OCI-LY7 (cell line): ENCODE measurements around the gene PCIF1.

Experiments
- EZH2phosphoT487 ChIP-seq: fragments of 200-600 bp; sonication (generic); IDR thresholded peaks from 2 replicates; pipeline ENCODE4 v1.6.1; 2018; ENCODE audit warnings: low read depth, borderline replicate concordance, mild to moderate bottlenecking, mixed run types, antibody characterized with exemption, low read length, moderate library complexity, mixed read lengths
- TF ChIP-seq, protein P1 (sequence below): fragments of 200-600 bp; sonication (generic); conservative IDR thresholded peaks from 2 replicates; pipeline ENCODE4 v1.5.1; 2014; ENCODE audit warnings: mild to moderate bottlenecking, antibody characterized with exemption, low read length, moderate library complexity, mixed read lengths

DNA sequence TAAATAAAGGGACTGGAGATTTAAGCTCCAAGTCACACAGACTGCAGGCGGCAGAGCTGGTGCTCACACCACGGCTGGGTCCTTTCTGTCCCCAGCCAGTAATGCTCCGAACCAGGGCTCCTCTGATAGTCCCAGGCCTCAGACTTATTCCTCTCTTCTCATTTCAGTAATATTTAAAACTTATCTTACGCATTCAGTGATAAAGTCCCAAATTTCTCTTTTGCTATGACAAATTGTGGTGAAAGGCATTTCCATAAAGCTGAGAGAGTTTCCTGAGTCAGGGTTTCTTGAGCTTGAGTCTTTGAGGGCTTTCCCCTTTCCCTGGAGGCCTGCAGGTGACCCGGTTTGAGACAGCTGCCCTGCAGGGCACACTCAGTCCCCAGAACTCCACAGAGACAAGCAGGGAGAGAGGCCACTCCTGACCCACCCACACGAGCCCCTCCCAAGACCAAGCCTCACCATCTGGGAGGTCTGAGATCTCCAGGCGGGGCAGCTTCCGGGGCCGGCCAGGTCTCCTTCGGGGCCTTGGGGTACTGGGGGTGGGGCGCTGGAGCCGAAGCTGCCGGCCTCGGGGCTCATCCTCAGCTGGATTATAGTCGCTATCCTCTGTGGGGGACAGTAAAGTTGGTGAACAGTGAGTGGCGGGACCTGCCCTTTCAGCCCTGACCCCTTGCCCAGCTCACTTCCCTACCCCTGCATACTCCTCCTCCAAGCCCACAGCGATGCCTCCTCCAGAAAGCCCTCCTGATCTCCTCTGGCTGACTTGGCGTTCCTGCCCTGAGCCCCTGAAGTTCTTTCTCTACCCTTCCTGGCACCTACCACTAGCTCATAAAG lies 30.9 kb downstream of the PCIF1 start:
- TF ChIP-seq, protein P1, sequence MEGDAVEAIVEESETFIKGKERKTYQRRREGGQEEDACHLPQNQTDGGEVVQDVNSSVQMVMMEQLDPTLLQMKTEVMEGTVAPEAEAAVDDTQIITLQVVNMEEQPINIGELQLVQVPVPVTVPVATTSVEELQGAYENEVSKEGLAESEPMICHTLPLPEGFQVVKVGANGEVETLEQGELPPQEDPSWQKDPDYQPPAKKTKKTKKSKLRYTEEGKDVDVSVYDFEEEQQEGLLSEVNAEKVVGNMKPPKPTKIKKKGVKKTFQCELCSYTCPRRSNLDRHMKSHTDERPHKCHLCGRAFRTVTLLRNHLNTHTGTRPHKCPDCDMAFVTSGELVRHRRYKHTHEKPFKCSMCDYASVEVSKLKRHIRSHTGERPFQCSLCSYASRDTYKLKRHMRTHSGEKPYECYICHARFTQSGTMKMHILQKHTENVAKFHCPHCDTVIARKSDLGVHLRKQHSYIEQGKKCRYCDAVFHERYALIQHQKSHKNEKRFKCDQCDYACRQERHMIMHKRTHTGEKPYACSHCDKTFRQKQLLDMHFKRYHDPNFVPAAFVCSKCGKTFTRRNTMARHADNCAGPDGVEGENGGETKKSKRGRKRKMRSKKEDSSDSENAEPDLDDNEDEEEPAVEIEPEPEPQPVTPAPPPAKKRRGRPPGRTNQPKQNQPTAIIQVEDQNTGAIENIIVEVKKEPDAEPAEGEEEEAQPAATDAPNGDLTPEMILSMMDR, result no peak
- no peak for TF ChIP-seq EZH2phosphoT487
